Measurements from ENCODE around the gene KRTAP10-10.
"Not testable (repeated sequence)": the region's sequence is repeated elsewhere in the genome, so short reads cannot be mapped to it uniquely, and the experiment has no call there.

The KRTAP10-10 gene

DNA sequence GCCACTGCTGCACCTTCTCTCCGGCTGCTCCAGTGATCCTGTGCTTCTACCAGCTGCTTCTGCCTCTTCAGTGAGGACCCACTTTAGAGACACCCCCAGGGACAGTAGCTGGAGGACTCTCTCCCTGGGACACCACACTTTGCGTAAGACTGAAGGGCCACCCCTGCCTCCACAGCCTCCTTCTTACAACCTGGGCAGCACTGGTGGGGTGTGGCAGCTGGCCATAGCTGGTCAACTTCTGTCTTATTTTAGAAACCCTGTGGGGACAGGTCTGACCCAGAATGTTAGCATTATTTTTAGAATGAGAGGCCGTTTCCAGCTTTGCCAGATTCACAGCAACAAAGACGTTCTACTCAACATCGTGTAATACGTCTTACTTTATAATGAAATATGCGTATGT, 11.4 kb upstream of the KRTAP10-10 start:
- no peak for DNase-seq
- Histone ChIP-seq H3K9me3 (ENCODE audit: control insufficient read depth, low read length) (peaks cover 15% of the 10 kb centered on the region), H3K36me3 (ENCODE audit: control insufficient read depth, insufficient read depth, low read length) (no peaks in the 10 kb centered on the region), H3K27me3 (replicated peaks; ENCODE audit: control insufficient read depth, insufficient read depth, low read length, poor library complexity, severe bottlenecking) (no peaks in the 10 kb centered on the region), H3K27ac (ENCODE audit: insufficient read depth, low read length, poor library complexity, severe bottlenecking) (no peak overlapping the region), H3K4me1 (ENCODE audit: control insufficient read depth, insufficient read depth, low read length, poor library complexity, severe bottlenecking) (peaks cover 18% of the 10 kb centered on the region), H3K4me3 (ENCODE audit: insufficient read depth, low read depth, low read length, poor library complexity, severe bottlenecking) (no peak overlapping the region)

DNA sequence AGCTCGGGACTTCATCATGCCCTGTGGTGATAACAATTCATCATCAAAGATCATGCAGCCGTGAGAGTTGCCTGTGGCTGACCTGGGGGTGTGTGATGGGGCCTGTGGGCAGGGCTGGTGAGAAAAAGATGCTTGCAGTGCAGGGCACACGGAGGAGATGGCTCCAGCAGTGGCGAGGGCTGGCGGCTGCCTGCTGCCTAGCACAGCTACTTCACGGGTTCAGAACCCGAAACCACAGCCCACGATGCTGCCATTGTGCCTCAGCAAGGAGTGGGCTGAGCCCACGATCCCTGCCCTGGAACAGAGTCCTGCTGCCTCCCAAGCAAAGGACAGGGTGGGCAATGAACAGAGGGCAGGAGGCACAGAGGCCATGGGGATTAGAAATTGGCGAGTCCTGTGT, 10.9 kb upstream of the KRTAP10-10 start:
- Histone ChIP-seq H3K27me3 (replicated peaks; ENCODE audit: control insufficient read depth, insufficient read depth, low read length, poor library complexity, severe bottlenecking) (no peaks in the 10 kb centered on the region), H3K9me3 (ENCODE audit: control insufficient read depth, low read length) (peaks cover 19% of the 10 kb centered on the region)

DNA sequence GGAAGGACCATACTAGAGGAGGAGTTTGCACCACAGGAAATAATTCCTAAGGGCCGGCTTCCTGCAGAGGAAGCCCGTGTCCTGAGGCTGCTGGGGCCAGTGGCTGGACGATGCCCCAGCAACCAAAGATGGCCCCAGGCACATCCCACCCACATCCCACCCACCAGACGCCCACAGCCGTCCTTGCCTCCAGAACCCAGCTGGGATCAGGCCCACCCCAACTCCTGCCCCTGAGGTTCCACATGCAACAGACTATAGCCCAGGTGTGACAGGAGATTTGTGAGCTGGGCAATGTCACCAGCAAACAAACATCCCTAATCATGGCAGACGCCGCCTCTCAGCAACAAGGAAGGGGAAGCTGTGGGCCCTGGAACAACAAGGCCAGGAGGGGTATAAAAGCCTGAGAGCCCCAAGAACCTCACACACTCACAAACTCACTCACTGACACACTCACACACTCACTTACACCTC, 10.4 kb upstream of the KRTAP10-10 start, which contains the start of gene KRTAP10-9:
Gene KRTAP10-9 (plus strand): TSS at position 421 of the 471 bp plus-strand sequence. CDS start 79 bp downstream, outside the sequence.
- H3K36me3 ChIP-seq (ENCODE audit: control insufficient read depth, insufficient read depth, low read length): no peaks in the 10 kb centered on the region
- H3K27me3 ChIP-seq (replicated peaks; ENCODE audit: control insufficient read depth, insufficient read depth, low read length, poor library complexity, severe bottlenecking): no peaks in the 10 kb centered on the region
- H3K4me1 ChIP-seq (ENCODE audit: control insufficient read depth, insufficient read depth, low read length, poor library complexity, severe bottlenecking): peaks cover 18% of the 10 kb centered on the region
- H3K4me3 ChIP-seq (ENCODE audit: insufficient read depth, low read depth, low read length, poor library complexity, severe bottlenecking): no peak within 1 kb of the TSS
- H3K9me3 ChIP-seq (ENCODE audit: control insufficient read depth, low read length): peaks cover 23% of the 10 kb centered on the region
- DNase-seq: no peak
- H3K27ac ChIP-seq (ENCODE audit: insufficient read depth, low read length, poor library complexity, severe bottlenecking): no peak within 1 kb of the TSS

More for the DNA sequence above, 10.9 kb upstream of the KRTAP10-10 start:
- H3K36me3 ChIP-seq (ENCODE audit: control insufficient read depth, insufficient read depth, low read length): no peaks in the 10 kb centered on the region
- no peak overlapping the region for H3K4me3 ChIP-seq (ENCODE audit: insufficient read depth, low read depth, low read length, poor library complexity, severe bottlenecking)
- no peak for DNase-seq
- peaks cover 18% of the 10 kb centered on the region for H3K4me1 ChIP-seq (ENCODE audit: control insufficient read depth, insufficient read depth, low read length, poor library complexity, severe bottlenecking)
- no peak overlapping the region for H3K27ac ChIP-seq (ENCODE audit: insufficient read depth, low read length, poor library complexity, severe bottlenecking)

GRCh38 chr21:44627181-44627822, 9.9 kb upstream of the KRTAP10-10 start:
- DNase-seq; H3K27me3 ChIP-seq (replicated peaks; ENCODE audit: control insufficient read depth, insufficient read depth, low read length, poor library complexity, severe bottlenecking); H3K27ac ChIP-seq (ENCODE audit: insufficient read depth, low read length, poor library complexity, severe bottlenecking); H3K4me3 ChIP-seq (ENCODE audit: insufficient read depth, low read depth, low read length, poor library complexity, severe bottlenecking); H3K36me3 ChIP-seq (ENCODE audit: control insufficient read depth, insufficient read depth, low read length): not testable (repeated sequence)
- Histone ChIP-seq H3K4me1 (ENCODE audit: control insufficient read depth, insufficient read depth, low read length, poor library complexity, severe bottlenecking) (peaks cover 18% of the 10 kb centered on the region), H3K9me3 (ENCODE audit: control insufficient read depth, low read length) (peaks cover 24% of the 10 kb centered on the region)

DNA sequence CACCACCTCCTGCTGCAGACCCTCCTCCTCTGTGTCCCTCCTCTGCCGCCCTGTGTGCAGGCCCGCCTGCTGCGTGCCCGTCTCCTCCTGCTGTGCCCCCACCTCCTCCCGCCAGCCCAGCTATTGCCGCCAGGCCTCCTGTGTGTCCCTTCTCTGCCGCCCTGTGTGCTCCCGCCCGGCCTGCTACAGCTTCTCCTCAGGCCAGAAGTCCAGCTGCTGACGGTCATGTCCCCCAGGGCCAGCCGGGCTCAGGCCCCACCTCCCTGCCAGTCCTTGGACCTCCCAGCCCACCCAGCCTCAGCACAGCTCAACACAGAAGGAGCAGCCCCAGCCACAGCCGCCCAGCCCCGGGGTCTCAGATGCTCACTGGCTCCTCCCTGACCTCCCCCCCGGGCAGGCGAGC, 9.3 kb upstream of the KRTAP10-10 start:
- not testable (repeated sequence) for H3K36me3 ChIP-seq (ENCODE audit: control insufficient read depth, insufficient read depth, low read length); DNase-seq; H3K27ac ChIP-seq (ENCODE audit: insufficient read depth, low read length, poor library complexity, severe bottlenecking); H3K4me3 ChIP-seq (ENCODE audit: insufficient read depth, low read depth, low read length, poor library complexity, severe bottlenecking); H3K27me3 ChIP-seq (replicated peaks; ENCODE audit: control insufficient read depth, insufficient read depth, low read length, poor library complexity, severe bottlenecking)
- H3K4me1 ChIP-seq (ENCODE audit: control insufficient read depth, insufficient read depth, low read length, poor library complexity, severe bottlenecking): peaks cover 18% of the 10 kb centered on the region
- H3K9me3 ChIP-seq (ENCODE audit: control insufficient read depth, low read length): peaks cover 24% of the 10 kb centered on the region

DNA sequence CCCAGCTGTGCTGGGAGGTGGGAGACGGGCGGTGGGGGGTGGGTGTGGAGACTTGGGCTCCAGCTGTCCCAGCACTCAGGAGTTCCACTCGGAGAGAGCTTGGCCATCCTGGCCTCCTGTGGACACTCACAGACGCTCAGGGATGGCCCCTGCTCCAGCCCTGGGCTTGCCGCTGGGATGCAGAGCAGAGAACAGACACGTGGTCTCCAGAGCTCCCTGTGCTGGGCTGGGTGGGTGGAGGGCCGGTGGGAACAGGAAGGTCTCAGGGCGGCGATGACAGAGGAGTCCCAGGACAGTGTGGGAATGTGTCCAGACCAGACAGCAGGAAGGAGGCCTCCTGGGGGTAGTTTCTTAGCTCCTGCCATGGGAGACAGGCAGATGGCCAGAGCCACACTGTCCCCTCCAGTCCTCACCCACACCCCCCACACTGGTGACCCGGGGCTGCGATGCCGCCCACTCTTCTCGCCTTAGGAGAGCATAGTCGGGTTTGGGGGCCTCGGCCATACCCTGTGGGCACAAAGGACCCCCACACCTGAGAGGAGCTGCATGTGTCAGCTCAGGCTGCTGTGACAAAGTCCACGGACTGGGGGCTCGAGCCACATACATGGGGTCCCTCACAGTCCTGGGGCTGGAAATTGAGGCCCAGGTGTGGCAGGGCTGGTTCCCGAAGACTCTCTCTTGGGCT, 8.3 kb upstream of the KRTAP10-10 start:
- DNase-seq: no peak
- H3K27ac ChIP-seq (ENCODE audit: insufficient read depth, low read length, poor library complexity, severe bottlenecking): no peak overlapping the region
- no peak overlapping the region for H3K4me3 ChIP-seq (ENCODE audit: insufficient read depth, low read depth, low read length, poor library complexity, severe bottlenecking)
- H3K36me3 ChIP-seq (ENCODE audit: control insufficient read depth, insufficient read depth, low read length): no peaks in the 10 kb centered on the region
- no peaks in the 10 kb centered on the region for H3K27me3 ChIP-seq (replicated peaks; ENCODE audit: control insufficient read depth, insufficient read depth, low read length, poor library complexity, severe bottlenecking)
- peaks cover 18% of the 10 kb centered on the region for H3K4me1 ChIP-seq (ENCODE audit: control insufficient read depth, insufficient read depth, low read length, poor library complexity, severe bottlenecking)
- peaks cover 24% of the 10 kb centered on the region for H3K9me3 ChIP-seq (ENCODE audit: control insufficient read depth, low read length)

DNA sequence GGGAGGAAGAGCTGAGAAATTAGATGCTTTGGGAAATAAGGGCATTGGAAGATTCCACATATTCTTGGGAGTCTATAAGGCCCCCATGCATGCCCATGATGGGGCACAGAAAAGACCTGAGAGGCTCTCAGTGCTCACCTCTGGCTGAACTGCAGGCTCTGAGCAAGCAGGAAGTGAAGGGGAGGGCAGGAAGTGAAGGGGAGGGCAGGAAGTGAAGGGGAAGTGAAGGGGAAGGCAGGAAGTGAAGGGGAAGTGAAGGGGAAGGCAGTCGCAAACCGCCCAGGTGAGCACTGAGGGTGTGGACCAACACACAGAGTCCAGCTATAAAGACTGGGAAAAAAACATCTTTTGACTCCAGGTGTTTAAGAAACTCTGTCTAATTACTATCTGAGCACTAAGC, 6.7 kb upstream of the KRTAP10-10 start:
- H3K27ac ChIP-seq (ENCODE audit: insufficient read depth, low read length, poor library complexity, severe bottlenecking): no peak overlapping the region

GRCh38 chr21:44632067-44632466, 5.1 kb upstream of the KRTAP10-10 start:
- H3K9me3 ChIP-seq (ENCODE audit: control insufficient read depth, low read length): peaks cover 17% of the 10 kb centered on the region
- no peak overlapping the region for H3K4me3 ChIP-seq (ENCODE audit: insufficient read depth, low read depth, low read length, poor library complexity, severe bottlenecking)
- H3K36me3 ChIP-seq (ENCODE audit: control insufficient read depth, insufficient read depth, low read length): no peaks in the 10 kb centered on the region
- peaks cover 18% of the 10 kb centered on the region for H3K4me1 ChIP-seq (ENCODE audit: control insufficient read depth, insufficient read depth, low read length, poor library complexity, severe bottlenecking)
- DNase-seq: no peak
- no peak overlapping the region for H3K27ac ChIP-seq (ENCODE audit: insufficient read depth, low read length, poor library complexity, severe bottlenecking)
- H3K27me3 ChIP-seq (replicated peaks; ENCODE audit: control insufficient read depth, insufficient read depth, low read length, poor library complexity, severe bottlenecking): no peaks in the 10 kb centered on the region

More for the DNA sequence above, 6.7 kb upstream of the KRTAP10-10 start:
- Histone ChIP-seq H3K27me3 (replicated peaks; ENCODE audit: control insufficient read depth, insufficient read depth, low read length, poor library complexity, severe bottlenecking) (no peaks in the 10 kb centered on the region), H3K36me3 (ENCODE audit: control insufficient read depth, insufficient read depth, low read length) (no peaks in the 10 kb centered on the region), H3K9me3 (ENCODE audit: control insufficient read depth, low read length) (peaks cover 17% of the 10 kb centered on the region), H3K4me3 (ENCODE audit: insufficient read depth, low read depth, low read length, poor library complexity, severe bottlenecking) (no peak overlapping the region), H3K4me1 (ENCODE audit: control insufficient read depth, insufficient read depth, low read length, poor library complexity, severe bottlenecking) (peaks cover 18% of the 10 kb centered on the region)
- no peak for DNase-seq

DNA sequence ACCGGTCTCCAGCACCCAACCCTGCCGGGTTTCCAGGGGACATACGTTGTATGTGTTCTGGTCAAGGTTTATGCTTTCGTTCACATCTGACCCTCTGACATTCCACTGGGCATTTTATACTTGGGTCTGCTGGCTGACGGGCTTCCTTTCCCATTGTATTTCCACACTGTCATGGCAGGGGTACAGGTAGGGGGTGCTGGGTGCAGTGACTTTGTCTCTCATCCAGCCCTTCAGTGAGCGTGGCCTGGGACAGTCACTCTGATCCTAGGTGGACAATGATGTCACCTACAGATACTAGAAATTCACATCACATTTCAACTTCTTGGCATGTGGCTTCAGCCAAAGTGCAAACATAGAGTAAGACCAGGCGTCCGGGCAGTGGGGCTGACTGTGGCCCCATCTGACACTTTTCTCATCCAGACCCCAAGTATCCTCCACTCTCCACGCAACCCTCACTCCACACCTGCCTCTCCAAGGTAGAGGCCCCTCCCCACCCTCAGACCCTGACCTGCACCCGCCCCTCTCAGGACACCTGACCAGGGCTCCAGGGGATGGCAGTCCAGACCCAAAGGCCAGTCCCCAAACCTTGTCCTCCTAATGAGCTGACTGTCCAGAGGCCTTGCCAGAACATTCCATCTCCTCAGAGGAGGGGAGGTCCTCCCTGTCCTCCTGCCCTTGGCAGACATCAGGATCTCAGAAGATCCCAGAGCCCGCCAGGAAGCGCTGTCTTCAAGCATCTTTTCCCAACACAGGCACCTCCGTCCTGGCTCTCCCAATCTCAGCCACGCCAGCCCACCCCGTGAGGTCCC, 743 bp upstream of the KRTAP10-10 start:
- no peak for DNase-seq
- Histone ChIP-seq H3K4me3 (ENCODE audit: insufficient read depth, low read depth, low read length, poor library complexity, severe bottlenecking) (no peak overlapping the region), H3K9me3 (ENCODE audit: control insufficient read depth, low read length) (peaks cover 4% of the 10 kb centered on the region), H3K36me3 (ENCODE audit: control insufficient read depth, insufficient read depth, low read length) (no peaks in the 10 kb centered on the region), H3K27me3 (replicated peaks; ENCODE audit: control insufficient read depth, insufficient read depth, low read length, poor library complexity, severe bottlenecking) (no peaks in the 10 kb centered on the region), H3K4me1 (ENCODE audit: control insufficient read depth, insufficient read depth, low read length, poor library complexity, severe bottlenecking) (no peaks in the 10 kb centered on the region), H3K27ac (ENCODE audit: insufficient read depth, low read length, poor library complexity, severe bottlenecking) (no peak overlapping the region)
